Duodenal mucosa (tissue), 2 donors: Measurements from ENCODE around the gene CERS3.

Source experiments
- H3K27ac ChIP-seq: one replicate; pipeline ENCODE4 v1.7.0; 2013; ENCODE audit warnings: low read depth, low read length
- H3K27me3 ChIP-seq, 2 donors: one replicate each; pipeline ENCODE4 v1.7.0; 2013; ENCODE audit warnings: low read length in 2 of 2, control low read depth in 1 of 2; ENCODE audit not compliant: insufficient read depth in 2 of 2, control insufficient read depth in 1 of 2
- H3K36me3 ChIP-seq, 2 donors: one replicate each; pipeline ENCODE4 v1.7.0; 2013; ENCODE audit warnings: low read length in 2 of 2, control low read depth in 1 of 2; ENCODE audit not compliant: insufficient read depth in 2 of 2, control insufficient read depth in 1 of 2
- H3K4me1 ChIP-seq, 2 donors: one replicate each; pipeline ENCODE4 v1.7.0; 2013; ENCODE audit warnings: low read length in 2 of 2, control low read depth in 1 of 2; ENCODE audit not compliant: insufficient read depth in 2 of 2, control insufficient read depth in 1 of 2
- H3K4me3 ChIP-seq, 2 donors: one replicate each; pipeline ENCODE4 v1.7.0; 2013; ENCODE audit warnings: low read length in 2 of 2, low read depth in 1 of 2
- H3K9ac ChIP-seq, 2 donors: one replicate each; pipeline ENCODE4 v1.7.0; 2013; ENCODE audit warnings: low read length in 2 of 2, low read depth in 1 of 2
- H3K9me3 ChIP-seq, 2 donors: one replicate each; pipeline ENCODE4 v1.7.0; 2013; ENCODE audit warnings: low read length in 2 of 2, control low read depth in 1 of 2; ENCODE audit not compliant: control insufficient read depth in 1 of 2

CERS3 gene

GRCh38 chr15:100353449-100353848, 175.3 kb downstream of the CERS3 start:
- H3K4me1 ChIP-seq, result peaks cover 3 to 9% of the 10 kb centered on the region in 2 donors

DNA sequence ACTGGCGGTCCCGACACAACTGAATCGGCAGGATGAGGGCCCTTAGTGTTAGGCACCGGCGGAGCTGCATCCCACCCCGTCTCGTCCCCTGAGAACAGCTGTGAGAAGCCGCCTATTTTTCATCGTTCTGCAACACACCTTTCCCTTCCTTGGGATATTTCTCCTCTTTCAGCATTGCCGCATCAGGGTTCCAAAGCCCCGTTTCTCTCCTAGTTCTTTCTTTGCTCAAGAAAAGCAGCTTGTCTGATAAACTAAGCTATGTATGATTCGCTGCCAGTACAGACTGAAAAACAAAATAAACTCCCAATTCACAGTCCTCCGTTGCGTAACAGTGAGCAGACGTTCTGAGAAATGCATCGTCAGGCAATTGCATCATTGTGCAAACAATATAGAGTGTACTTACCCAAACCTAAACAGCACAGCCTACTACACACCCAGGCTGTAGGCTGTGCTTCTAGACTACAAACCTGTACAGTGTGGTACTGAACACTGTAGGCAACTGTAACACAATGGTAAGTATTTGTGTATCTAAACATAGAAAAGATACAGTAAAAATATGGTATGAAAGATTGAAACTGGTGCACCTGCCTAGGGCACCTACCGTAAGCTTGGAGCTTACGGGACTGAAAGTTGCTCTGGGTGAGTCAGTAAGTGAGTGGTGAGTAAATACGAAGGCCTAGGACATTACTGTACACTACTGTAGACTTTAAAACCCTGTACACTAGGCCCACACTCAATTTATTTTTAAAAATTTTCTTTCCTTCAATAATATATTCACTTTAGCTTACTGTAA, 178.1 kb downstream of the CERS3 start:
- Histone ChIP-seq H3K27ac (no peak overlapping the region), H3K36me3 (no peaks in the 10 kb centered on the region), H3K4me3 (peak overlapping the region; percentile 89 to 91), H3K27me3 (peaks cover 0 to 4% of the 10 kb centered on the region in 2 donors), H3K9me3 (no peaks in the 10 kb centered on the region), H3K9ac (peak overlapping the region in 1 of 2 donors; percentile 91), H3K4me1 (peaks cover 3 to 9% of the 10 kb centered on the region in 2 donors)

More at GRCh38 chr15:100353449-100353848, 175.3 kb downstream of the CERS3 start:
- Histone ChIP-seq H3K4me3 (no peak overlapping the region), H3K36me3 (no peaks in the 10 kb centered on the region), H3K9ac (no peak overlapping the region), H3K27me3 (peaks cover 0 to 4% of the 10 kb centered on the region in 2 donors), H3K27ac (no peak overlapping the region), H3K9me3 (no peaks in the 10 kb centered on the region)
